Neuronal stem cell (in vitro differentiated cells): ENCODE data around the gene SHQ1.

Source experiments
- DNase-seq: peaks from one replicate; pipeline ENCODE4 v3.0.0-alpha.2; 2013; ENCODE audit warnings: low spot score
- H2AFZ ChIP-seq: one replicate; pipeline ENCODE4 v1.6.1; 2013; ENCODE audit warnings: mild to moderate bottlenecking, low read length, inconsistent platforms
- H2AK5ac ChIP-seq: 2 replicates; pipeline ENCODE4 v1.6.1; 2013; ENCODE audit warnings: low read depth, mild to moderate bottlenecking, inconsistent platforms, low read length, moderate library complexity, mixed read lengths
- H2BK120ac ChIP-seq: 2 replicates; pipeline ENCODE4 v1.6.1; 2013; ENCODE audit warnings: low read depth, mild to moderate bottlenecking, inconsistent platforms, low read length, moderate library complexity, mixed read lengths
- H2BK12ac ChIP-seq: one replicate; pipeline ENCODE4 v1.6.1; 2013; ENCODE audit warnings: low read length, inconsistent platforms
- H2BK15ac ChIP-seq: 2 replicates; pipeline ENCODE4 v1.6.1; 2013; ENCODE audit warnings: mild to moderate bottlenecking, low read length, inconsistent platforms, mixed read lengths
- H2BK5ac ChIP-seq: one replicate; pipeline ENCODE4 v1.6.1; 2013; ENCODE audit warnings: inconsistent platforms, mild to moderate bottlenecking, low read length, moderate library complexity
- H3K14ac ChIP-seq: one replicate; pipeline ENCODE4 v1.6.1; 2013; ENCODE audit warnings: low read length, inconsistent platforms
- H3K18ac ChIP-seq: 2 replicates; pipeline ENCODE4 v1.6.1; 2013; ENCODE audit warnings: low read length, inconsistent platforms
- H3K23ac ChIP-seq: 2 replicates; pipeline ENCODE4 v1.6.1; 2013; ENCODE audit warnings: low read depth, mild to moderate bottlenecking, mixed read lengths, low read length, inconsistent platforms; ENCODE audit not compliant: poor library complexity
- H3K27ac ChIP-seq: replicated peaks from 3 replicates; pipeline ENCODE4 v1.5.1; 2013; ENCODE audit warnings: low read length, inconsistent platforms
- H3K27me3 ChIP-seq, 3 experiments: 2 replicates each; pipeline ENCODE4 v1.6.1; 2013; ENCODE audit warnings: low read length in 3 of 3, mild to moderate bottlenecking in 2 of 3, inconsistent platforms in 1 of 3, low read depth in 1 of 3, mixed read lengths in 1 of 3, moderate library complexity in 1 of 3; ENCODE audit not compliant: control insufficient read depth in 3 of 3, insufficient read depth in 3 of 3
- H3K36me3 ChIP-seq, 2 donors: replicated peaks in 1 of 2; 2 replicates each; pipeline ENCODE4 v1.6.1; 2013; ENCODE audit warnings: low read length in 2 of 2; ENCODE audit not compliant: control insufficient read depth in 2 of 2, insufficient read depth in 2 of 2
- H3K4ac ChIP-seq: 2 replicates; pipeline ENCODE4 v1.6.1; 2013; ENCODE audit warnings: inconsistent platforms, mild to moderate bottlenecking, low read length, moderate library complexity
- H3K4me1 ChIP-seq, 2 donors: 1 replicate in 1 of 2; 2 replicates in 1 of 2; pipeline ENCODE4 v1.6.1; 2013; ENCODE audit warnings: low read length in 2 of 2, low read depth in 1 of 2; ENCODE audit not compliant: control insufficient read depth in 2 of 2, insufficient read depth in 1 of 2
- H3K4me2 ChIP-seq: one replicate; pipeline ENCODE4 v1.6.1; 2013; ENCODE audit warnings: mild to moderate bottlenecking, low read length, inconsistent platforms; ENCODE audit not compliant: insufficient read depth, poor library complexity, severe bottlenecking
- H3K4me3 ChIP-seq, 2 donors: 2 replicates each; pipeline ENCODE4 v1.5.1; 2013; ENCODE audit warnings: low read length in 2 of 2, mild to moderate bottlenecking in 2 of 2, inconsistent platforms in 1 of 2, moderate library complexity in 1 of 2
- H3K79me1 ChIP-seq: one replicate; pipeline ENCODE4 v1.6.1; 2013; ENCODE audit warnings: low read depth, mild to moderate bottlenecking, inconsistent platforms, low read length, moderate library complexity
- H3K9ac ChIP-seq: one replicate; pipeline ENCODE4 v1.6.1; 2013; ENCODE audit warnings: mild to moderate bottlenecking, low read depth, low read length, inconsistent platforms; ENCODE audit not compliant: poor library complexity
- H3K9me3 ChIP-seq, 2 donors: replicated peaks in 1 of 2; 2 replicates each; pipeline versions ENCODE3 to v1.6.1; 2013; ENCODE audit warnings: low read length in 2 of 2, mild to moderate bottlenecking in 2 of 2, inconsistent platforms in 1 of 2, low read depth in 1 of 2, mixed read lengths in 1 of 2, moderate library complexity in 1 of 2; ENCODE audit not compliant: control insufficient read depth in 2 of 2, insufficient read depth in 1 of 2
- H4K8ac ChIP-seq: one replicate; pipeline ENCODE4 v1.6.1; 2013; ENCODE audit warnings: low read depth, mild to moderate bottlenecking, inconsistent platforms, low read length, moderate library complexity
- H4K91ac ChIP-seq: one replicate; pipeline ENCODE4 v1.6.1; 2013; ENCODE audit warnings: low read length, low read depth, mild to moderate bottlenecking, inconsistent platforms; ENCODE audit not compliant: poor library complexity
- WGBS, 2 donors: extraction: QIAGEN DNeasy Blood & Tissue Kit; methylation state at CpG; one replicate each; pipeline ENCODE4 v1.1.7; 2013; ENCODE audit warnings: missing lambda C conversion rate in 2 of 2, mixed read lengths in 1 of 2; ENCODE audit not compliant: insufficient read length in 2 of 2, insufficient replicate concordance in 1 of 2; ENCODE audit errors: extremely low coverage in 2 of 2; 5-methylcytosine and 5-hydroxymethylcytosine counted together

SHQ1 gene

GRCh38 chr3:72754582-72754981, 93.7 kb downstream of the SHQ1 start:
- Histone ChIP-seq H2AFZ (no peak overlapping the region), H3K9me3 (no peaks in the 10 kb centered on the region), H2AK5ac (no peak overlapping the region), H3K36me3 (no peaks in the 10 kb centered on the region), H3K4me1 (no peaks in the 10 kb centered on the region), H3K18ac (no peak overlapping the region), H3K4me2 (no peak overlapping the region), H3K14ac (no peak overlapping the region), H3K27me3 (no peaks in the 10 kb centered on the region), H3K23ac (no peak overlapping the region), H4K91ac (no peak overlapping the region), H2BK120ac (no peak overlapping the region), H3K4ac (no peak overlapping the region), H2BK12ac (no peak overlapping the region), H4K8ac (no peak overlapping the region), H3K9ac (no peak overlapping the region), H3K27ac (no peak overlapping the region), H2BK15ac (no peak overlapping the region), H2BK5ac (no peak overlapping the region), H3K4me3 (no peak overlapping the region), H3K79me1 (no peaks in the 10 kb centered on the region)
- WGBS, 2 donors = no CpG with 5 or more reads among the region's 2 CpGs
- no peak for DNase-seq

- no peaks in the 10 kb centered on the region for H3K4me1 ChIP-seq
- H2BK120ac ChIP-seq = no peak overlapping the region
- H4K8ac ChIP-seq = no peak overlapping the region
- no peak overlapping the region for H4K91ac ChIP-seq
- no peak overlapping the region for H3K18ac ChIP-seq
- H3K4me2 ChIP-seq = no peak overlapping the region
- no peak overlapping the region for H2BK5ac ChIP-seq
- no peak overlapping the region for H2AK5ac ChIP-seq
- no peak overlapping the region for H2AFZ ChIP-seq
- no peak overlapping the region for H2BK12ac ChIP-seq
- H3K4ac ChIP-seq = no peak overlapping the region
- H3K36me3 ChIP-seq = no peaks in the 10 kb centered on the region
- H3K9me3 ChIP-seq = no peaks in the 10 kb centered on the region
- H2BK15ac ChIP-seq = no peak overlapping the region
- H3K23ac ChIP-seq = no peak overlapping the region
- H3K27ac ChIP-seq = no peak overlapping the region
- no peaks in the 10 kb centered on the region for H3K79me1 ChIP-seq
- no peak overlapping the region for H3K9ac ChIP-seq
- no peak overlapping the region for H3K14ac ChIP-seq
- WGBS, 2 donors = no CpG with 5 or more reads among the region's 5 CpGs
- H3K4me3 ChIP-seq = no peak overlapping the region
- DNase-seq = no peak
- H3K27me3 ChIP-seq = no peaks in the 10 kb centered on the region
Measured at GRCh38 chr3:72753495-72753894, 94.8 kb downstream of the SHQ1 start.

GRCh38 chr3:72750405-72750965, 97.8 kb downstream of the SHQ1 start:
- Histone ChIP-seq H2BK5ac (no peak overlapping the region), H3K23ac (no peak overlapping the region), H2BK15ac (no peak overlapping the region), H3K14ac (no peak overlapping the region), H3K27ac (no peak overlapping the region), H4K8ac (no peak overlapping the region), H3K27me3 (no peaks in the 10 kb centered on the region), H3K9me3 (no peaks in the 10 kb centered on the region), H3K4me3 (no peak overlapping the region), H3K9ac (no peak overlapping the region), H3K4me1 (no peaks in the 10 kb centered on the region), H3K4ac (no peak overlapping the region), H2AFZ (no peak overlapping the region), H3K36me3 (no peaks in the 10 kb centered on the region), H4K91ac (no peak overlapping the region), H3K18ac (no peak overlapping the region), H3K79me1 (no peaks in the 10 kb centered on the region), H2BK120ac (no peak overlapping the region), H2BK12ac (no peak overlapping the region), H3K4me2 (no peak overlapping the region), H2AK5ac (no peak overlapping the region)
- no CpG with 5 or more reads among the region's 4 CpGs for WGBS, 2 donors
- no peak for DNase-seq

- no peak overlapping the region for H4K91ac ChIP-seq
- H3K27ac ChIP-seq = no peak overlapping the region
- no peaks in the 10 kb centered on the region for H3K79me1 ChIP-seq
- H3K4me1 ChIP-seq = no peaks in the 10 kb centered on the region
- H2BK120ac ChIP-seq = no peak overlapping the region
- no peaks in the 10 kb centered on the region for H3K27me3 ChIP-seq
- H3K36me3 ChIP-seq = no peaks in the 10 kb centered on the region
- no peak overlapping the region for H2BK5ac ChIP-seq
- no peak overlapping the region for H3K14ac ChIP-seq
- H3K9me3 ChIP-seq = no peaks in the 10 kb centered on the region
- H2BK15ac ChIP-seq = no peak overlapping the region
- no peak overlapping the region for H2AFZ ChIP-seq
- no peak overlapping the region for H3K4me3 ChIP-seq
- no CpG with 5 or more reads among the region's 6 CpGs for WGBS, 2 donors
- DNase-seq = no peak
- H3K23ac ChIP-seq = no peak overlapping the region
- no peak overlapping the region for H3K18ac ChIP-seq
- H3K9ac ChIP-seq = no peak overlapping the region
- H2BK12ac ChIP-seq = no peak overlapping the region
- no peak overlapping the region for H3K4ac ChIP-seq
- H3K4me2 ChIP-seq = no peak overlapping the region
- H2AK5ac ChIP-seq = no peak overlapping the region
- no peak overlapping the region for H4K8ac ChIP-seq
Measured at GRCh38 chr3:72748659-72749058, 99.6 kb downstream of the SHQ1 start.
